GM18907 (cell line): ENCODE results near the gene CELF2.

Source experiments
- ATAC-seq: cut with Tn5 transposase; IDR thresholded peaks from one replicate; pipeline ENCODE4 v1.9.1; 2021; ENCODE audit warnings: mild to moderate bottlenecking, moderate library complexity; ENCODE audit not compliant: unreplicated experiment

The CELF2 gene

DNA sequence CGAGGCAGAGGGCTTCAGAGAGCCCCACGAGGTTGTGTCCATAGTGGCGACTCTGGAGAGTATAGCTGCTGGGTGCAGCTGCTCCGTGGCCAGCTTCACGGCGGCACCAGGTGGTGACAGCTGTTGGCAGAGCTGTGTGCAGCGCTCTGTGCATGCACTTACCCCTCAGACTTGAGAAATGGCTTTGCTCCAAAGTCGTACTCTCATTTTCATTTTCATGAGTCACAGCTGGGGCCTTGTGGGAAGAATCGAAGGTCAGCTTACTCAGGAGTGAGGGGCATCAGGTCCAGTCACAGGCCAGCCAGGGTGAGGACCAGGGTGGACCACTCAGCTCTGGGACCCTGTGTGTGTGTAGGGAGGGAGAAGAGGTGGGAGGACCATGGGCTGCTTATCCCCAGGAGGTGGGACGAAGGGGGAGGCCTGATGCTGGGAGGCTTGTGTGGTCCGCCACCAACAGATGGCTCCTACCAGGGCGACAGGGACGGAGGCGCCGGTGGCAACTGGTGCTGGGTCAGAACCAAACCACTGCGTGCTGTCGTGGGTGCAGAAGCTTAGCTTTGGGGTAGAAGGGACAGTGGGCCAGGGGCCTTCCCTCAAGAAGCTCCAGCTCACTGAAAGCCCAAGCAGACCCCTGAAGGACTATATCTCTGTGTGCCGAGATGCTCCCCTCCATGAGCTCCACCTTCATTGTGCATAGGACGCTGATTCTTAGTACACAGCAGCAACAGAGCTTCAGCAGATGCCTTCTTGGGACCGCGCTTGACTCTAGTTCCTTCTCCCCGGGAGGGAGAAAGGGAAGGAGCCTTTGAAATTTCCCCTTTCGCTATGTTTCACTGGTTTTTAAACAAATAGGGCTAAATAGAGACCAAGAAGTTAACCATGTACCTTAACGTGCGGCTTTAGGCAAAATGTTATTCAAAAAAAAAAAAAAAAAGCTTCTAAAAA is 225.0 kb downstream of the CELF2 start:
- peak; percentile 66 for ATAC-seq

GRCh38 chr10:11243425-11244222 is 226.0 kb downstream of the CELF2 start:
- peak; percentile 3 for ATAC-seq

- ATAC-seq, result no peak
Observed at GRCh38 chr10:11245095-11245479, 227.4 kb downstream of the CELF2 start.

GRCh38 chr10:11245510-11245909 is 227.8 kb downstream of the CELF2 start:
- ATAC-seq, result peak; percentile 47

DNA sequence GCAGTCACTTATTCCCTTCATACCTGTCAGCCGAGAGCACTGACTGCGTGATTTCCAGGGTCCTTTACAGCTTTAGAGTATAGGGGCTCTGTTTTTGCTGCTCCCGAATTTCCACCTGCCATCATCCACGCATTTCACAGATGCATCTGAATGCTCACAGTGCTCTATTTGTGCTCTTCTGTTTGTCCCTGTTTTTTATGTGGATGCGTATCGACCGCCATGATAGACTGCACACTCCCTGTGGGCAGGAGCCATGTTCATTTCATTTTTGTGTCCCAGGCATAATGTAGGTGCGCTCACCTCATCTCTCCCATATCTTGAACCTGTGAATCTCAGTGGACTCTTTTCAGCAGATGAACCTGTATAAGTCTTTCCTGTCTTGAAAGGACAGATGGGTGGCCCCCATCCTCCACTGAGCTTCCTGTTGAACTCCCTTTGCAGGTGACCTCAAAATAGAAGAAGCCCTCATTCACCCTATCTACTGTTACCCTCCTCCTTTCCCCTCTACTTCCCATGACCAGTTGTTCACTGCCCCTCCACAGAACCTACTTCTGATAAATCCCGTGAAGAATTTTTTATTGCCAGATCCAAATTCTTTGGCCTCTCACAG is 228.4 kb downstream of the CELF2 start:
- ATAC-seq, result no peak

- peak; percentile 34 for ATAC-seq
Observed at GRCh38 chr10:11246752-11247467, 229.2 kb downstream of the CELF2 start.

- no peak for ATAC-seq
Observed at GRCh38 chr10:11249152-11249807, 231.6 kb downstream of the CELF2 start.

DNA sequence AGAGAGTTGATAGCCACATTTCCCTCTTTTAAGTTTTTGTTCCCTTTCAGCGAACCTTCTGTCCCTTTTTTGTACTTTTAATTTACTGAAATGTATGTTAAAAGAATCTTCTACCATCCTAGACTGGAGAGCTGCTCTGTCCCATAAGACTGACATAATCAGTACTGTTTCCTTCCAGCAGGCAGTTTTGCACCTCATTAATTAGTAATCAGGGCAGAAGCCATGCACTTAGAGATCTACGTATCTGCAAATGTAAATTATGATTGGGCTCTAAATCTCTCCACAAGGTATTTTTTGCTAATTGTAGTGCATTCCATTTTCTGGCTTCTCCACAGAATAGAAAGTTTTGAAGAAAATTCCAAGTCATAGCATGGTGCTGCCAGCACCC is 232.1 kb downstream of the CELF2 start:
- ATAC-seq, result no peak

GRCh38 chr10:11250304-11250703 is 232.6 kb downstream of the CELF2 start:
- no peak for ATAC-seq

DNA sequence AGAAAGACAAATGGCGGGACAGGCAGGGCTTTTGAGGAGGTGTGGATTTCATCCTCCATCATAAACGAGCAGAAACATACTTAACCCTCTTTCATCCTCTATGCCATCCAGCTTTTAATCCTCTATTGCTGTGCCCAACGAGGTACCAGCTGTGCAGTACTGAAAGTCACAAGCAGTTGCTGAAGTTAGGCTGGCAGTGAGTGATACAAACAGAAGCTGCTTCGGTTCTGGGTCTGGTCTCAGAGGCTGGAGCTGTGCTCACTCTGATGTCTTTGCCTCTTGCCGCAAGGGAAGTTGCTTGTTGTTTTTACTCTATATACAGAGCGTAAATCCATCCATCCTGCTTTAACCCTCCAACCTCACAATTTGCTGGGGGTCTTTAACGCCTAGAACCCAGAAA is 235.2 kb downstream of the CELF2 start:
- no peak for ATAC-seq

DNA sequence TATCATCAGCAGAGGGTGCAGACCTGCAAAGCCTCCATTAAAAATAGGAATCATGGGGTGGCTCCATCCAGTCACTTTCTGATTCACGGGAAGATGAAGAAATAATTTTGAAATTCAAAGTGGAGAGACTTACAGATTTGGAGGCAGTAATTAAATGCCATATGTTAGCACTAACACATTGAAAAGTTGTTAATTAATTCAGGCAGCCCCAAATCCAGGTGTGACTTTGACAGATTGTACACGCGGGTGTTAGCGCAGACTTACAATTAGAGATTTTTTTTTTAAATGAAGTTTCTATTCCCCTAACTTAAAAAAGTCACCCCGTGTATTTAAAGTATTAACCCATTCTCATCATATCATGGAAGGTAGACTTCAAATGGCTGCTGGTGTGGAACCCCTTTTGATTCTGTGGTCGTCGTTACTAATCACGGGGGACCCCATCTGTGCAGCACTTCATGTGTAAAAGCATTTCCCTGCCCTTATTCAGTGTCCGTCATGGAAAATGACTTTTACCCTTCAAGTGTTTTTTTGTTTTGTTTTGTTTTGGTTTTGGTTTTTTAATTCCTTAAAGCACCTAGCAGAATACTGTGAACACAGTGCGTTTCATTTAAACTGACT is 235.8 kb downstream of the CELF2 start:
- no peak for ATAC-seq

GRCh38 chr10:11255156-11255555 is 237.5 kb downstream of the CELF2 start:
- no peak for ATAC-seq

GRCh38 chr10:11255796-11256444 is 238.2 kb downstream of the CELF2 start:
- ATAC-seq, result no peak

- ATAC-seq, result no peak
Observed at GRCh38 chr10:11256896-11257295, 239.2 kb downstream of the CELF2 start.

DNA sequence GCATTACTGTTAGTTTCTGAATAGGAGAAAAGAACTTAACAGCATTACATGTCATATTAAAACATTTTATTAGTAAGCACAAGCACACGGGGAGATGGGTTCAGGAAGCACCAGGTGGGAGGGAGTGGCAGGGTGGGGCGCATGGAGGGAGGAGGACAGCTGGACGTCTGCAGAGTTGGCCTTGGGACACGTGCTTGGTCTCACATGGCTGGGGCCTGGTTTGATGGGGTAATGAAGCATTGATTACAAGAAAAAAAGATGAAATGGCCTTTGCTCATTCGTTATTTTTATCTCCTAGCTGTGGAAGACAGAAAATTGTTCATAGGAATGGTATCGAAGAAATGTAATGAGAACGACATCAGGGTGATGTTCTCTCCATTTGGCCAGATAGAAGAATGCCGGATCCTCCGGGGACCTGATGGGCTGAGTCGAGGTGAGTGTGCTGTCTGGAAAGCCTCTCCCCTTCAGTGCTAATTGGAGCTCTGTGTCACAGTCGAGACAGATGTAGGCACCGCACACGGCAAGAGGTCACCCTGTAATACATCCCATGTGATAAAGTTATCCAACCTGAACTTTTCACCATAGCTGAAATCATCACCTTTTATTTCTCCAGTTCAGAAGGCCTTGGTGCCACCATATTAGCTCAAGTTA is 239.9 kb downstream of the CELF2 start:
- ATAC-seq, result no peak

DNA sequence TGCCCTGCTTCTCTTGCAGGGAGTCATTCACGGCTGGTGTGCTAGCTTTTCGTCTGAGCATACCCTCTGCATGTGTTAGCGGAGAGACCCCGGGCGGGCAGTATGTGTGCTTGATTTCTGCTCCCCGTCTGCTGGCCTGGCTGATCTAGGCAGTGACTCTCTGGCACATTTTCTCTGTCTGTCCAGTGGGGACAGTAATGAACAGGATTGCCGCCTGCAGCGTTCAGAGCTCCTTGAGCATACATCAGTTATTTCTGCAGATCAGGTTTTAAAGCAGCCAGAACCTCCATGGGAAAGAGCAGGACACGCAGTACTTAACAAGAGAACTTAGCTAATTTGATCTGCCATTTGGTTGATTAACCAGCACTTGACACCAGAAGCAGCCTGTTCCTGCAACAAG is 242.5 kb downstream of the CELF2 start:
- ATAC-seq, result no peak

- no peak for ATAC-seq
Observed at GRCh38 chr10:11261143-11261542, 243.5 kb downstream of the CELF2 start.

GRCh38 chr10:11261687-11262493 is 244.2 kb downstream of the CELF2 start:
- no peak for ATAC-seq
